ENCODE results near the gene GYG2.
"Not testable (repeated sequence)": the region's sequence is repeated elsewhere in the genome, so short reads cannot be mapped to it uniquely, and the experiment has no call there.

The GYG2 gene

DNA sequence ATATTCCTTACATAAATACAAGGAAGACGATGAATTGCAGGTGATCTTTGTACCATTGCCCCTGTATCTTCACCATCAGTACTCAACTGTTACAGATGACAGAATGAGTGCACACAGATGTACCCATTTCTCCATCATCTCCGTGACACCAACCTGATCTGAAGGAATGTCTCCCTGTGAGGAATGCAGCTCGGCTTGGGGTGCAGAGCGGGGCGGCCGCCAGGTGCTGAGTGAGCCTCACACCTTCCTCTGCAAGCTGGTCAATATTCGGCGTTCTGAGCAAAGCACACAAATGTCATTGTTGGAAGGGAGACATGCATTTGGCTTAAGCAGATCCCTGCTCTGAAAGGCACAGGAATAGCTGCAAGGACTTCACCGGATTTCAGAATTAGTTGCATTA lies 93.0 kb downstream of the GYG2 start:
- TF ChIP-seq, protein P1, sequence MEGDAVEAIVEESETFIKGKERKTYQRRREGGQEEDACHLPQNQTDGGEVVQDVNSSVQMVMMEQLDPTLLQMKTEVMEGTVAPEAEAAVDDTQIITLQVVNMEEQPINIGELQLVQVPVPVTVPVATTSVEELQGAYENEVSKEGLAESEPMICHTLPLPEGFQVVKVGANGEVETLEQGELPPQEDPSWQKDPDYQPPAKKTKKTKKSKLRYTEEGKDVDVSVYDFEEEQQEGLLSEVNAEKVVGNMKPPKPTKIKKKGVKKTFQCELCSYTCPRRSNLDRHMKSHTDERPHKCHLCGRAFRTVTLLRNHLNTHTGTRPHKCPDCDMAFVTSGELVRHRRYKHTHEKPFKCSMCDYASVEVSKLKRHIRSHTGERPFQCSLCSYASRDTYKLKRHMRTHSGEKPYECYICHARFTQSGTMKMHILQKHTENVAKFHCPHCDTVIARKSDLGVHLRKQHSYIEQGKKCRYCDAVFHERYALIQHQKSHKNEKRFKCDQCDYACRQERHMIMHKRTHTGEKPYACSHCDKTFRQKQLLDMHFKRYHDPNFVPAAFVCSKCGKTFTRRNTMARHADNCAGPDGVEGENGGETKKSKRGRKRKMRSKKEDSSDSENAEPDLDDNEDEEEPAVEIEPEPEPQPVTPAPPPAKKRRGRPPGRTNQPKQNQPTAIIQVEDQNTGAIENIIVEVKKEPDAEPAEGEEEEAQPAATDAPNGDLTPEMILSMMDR (IDR thresholded peaks at IDR 0.05; ENCODE audit: extremely low read depth, missing control alignments): no peak
- no peak for DNase-seq (ENCODE audit: low spot score)

DNA sequence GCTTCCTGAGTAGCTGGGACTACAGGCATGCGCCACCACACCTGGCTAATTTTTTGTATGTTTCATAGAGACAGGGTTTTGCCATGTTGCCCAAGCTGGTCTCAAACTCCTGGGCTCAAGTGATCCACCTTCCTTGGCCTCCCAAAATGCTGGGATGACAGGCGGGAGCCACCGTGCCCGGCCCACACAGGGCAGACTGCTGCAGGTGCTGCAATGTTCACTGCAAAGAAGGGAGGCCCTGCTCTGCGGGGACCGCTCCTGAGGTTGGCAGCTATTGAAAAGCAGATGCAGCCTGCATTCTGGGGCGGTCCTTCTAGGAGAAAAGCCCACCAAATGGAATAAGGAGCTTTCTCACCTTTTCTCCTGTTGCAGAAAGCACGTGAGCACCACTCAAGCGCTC lies 95.4 kb downstream of the GYG2 start:
- TF ChIP-seq, protein P1 (IDR thresholded peaks at IDR 0.05; ENCODE audit: extremely low read depth, missing control alignments): no peak
- no peak for DNase-seq (ENCODE audit: low spot score)

DNA sequence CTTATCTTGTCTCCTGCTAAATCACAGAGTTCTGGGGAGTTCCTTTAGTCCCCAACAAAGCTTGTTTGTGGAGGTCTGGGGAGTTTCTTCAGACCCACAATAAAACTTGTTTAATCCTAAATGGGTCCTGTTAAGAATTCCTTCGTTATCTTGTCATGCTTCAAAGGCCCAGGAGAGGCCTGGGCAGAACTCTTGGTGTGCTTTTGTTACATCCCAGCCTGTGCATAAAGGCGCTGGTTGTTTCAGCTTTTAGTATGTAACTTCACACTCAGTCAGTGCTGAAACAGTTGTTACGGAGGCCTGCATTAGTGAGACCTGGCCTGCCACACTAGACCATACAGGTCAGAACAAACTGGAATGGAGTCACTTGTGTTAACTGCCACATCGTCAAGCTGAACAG lies 97.5 kb downstream of the GYG2 start:
- DNase-seq (ENCODE audit: low spot score): not testable (repeated sequence)

DNA sequence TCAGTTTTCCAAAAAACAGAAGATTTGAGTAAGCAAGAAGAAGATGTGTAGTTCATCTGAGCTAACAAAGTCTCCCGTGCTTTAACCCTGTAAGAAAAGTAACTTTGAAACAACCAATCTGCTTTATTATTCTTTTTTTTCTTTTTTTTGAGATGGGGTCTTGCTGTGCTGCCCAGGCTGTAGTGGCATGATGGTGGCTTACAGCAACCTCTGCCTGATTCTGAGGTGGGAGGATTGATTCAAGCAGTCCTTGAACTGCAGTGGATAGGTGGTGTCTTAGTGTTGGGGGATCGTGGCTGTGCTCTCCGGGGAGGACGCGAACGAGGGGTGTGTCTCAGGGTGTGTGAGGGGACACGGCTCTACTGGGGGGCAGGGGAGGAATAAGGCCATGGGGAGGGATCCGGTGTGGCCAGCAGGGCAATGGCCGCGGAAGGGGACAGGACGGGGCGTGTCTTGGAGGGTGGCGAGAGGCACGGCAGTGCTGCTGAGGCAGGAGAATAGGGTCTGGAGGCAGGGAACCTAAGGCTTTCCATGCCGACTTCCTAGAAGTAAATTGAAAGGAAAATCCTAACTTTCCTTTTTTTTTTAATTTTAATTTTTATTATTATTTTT lies 98.0 kb downstream of the GYG2 start:
- TF ChIP-seq, protein P1 (IDR thresholded peaks at IDR 0.05; ENCODE audit: extremely low read depth, missing control alignments): no peak
- DNase-seq (ENCODE audit: low spot score): no peak

DNA sequence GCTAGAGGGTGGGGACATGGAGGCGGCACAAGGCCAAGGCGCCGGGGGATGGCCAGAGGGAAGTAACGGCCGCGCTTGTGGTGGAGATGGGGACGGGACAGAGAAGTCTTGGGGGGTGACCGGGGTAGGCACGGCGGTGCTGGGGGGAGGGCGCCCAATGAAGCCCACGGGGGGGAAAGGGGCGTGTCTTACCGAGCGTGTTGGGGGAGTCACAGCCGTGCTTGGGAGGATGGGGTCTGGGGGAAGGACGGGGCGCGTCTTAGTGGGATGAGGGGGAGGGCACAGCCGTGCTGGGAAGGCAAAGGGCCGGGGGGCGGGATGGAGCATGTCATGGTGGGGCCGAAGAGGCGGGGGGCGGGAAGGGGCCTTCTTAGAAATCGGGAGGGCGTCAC lies 99.5 kb downstream of the GYG2 start:
- no peak for DNase-seq (ENCODE audit: low spot score)
- TF ChIP-seq, protein P1 (IDR thresholded peaks at IDR 0.05; ENCODE audit: extremely low read depth, missing control alignments): no peak

DNA sequence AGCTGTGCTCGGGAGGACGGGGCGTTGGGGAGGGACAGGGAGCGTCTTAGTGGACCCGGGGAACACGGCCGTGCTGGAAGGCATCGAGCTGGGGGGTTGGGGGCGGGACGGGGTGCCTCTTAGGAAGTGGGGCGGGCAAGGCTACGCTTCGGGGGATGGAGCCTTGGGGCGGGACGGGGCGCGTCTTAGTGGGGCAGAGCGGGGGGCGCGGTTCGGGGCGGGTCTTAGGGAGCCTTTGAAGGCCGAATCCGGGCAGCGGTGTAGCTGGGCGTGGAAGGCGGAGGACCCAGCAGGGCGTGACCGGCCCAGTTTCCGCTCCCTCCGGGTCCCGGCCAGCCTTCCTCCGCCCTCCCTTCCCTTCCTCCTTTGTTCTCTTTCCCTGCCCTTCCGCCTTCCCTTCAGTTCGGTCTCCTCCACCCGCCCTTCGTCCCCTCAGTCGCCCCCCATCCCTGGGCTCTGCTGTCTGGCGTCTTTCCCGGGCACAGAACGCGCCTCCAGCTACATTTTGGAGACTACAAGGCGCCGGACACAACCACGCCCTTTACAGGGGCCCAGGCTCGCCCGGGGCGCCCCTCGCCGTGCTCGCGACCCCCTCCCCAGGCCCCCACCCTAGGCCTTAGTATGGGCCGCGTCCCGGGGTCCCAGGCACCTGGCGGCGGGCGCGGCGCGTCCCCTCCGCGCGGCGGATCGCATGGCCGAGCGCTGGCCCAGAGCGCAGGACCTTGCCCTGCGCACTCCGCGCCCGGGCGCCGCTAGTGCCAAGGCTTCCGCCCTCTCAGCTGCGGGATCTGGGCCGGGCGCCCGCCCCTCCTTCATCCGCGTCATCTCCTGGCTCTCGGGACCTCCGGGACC lies 100.1 kb downstream of the GYG2 start, which contains the start of gene ARSD:
ARSD (minus strand) TSS at position 757 of the 852 bp plus-strand sequence; CDS start at position 693, 64 bp downstream.
- DNase-seq (ENCODE audit: low spot score): peak; percentile 53
- TF ChIP-seq, protein P1 (IDR thresholded peaks at IDR 0.05; ENCODE audit: extremely low read depth, missing control alignments): no peak

DNA sequence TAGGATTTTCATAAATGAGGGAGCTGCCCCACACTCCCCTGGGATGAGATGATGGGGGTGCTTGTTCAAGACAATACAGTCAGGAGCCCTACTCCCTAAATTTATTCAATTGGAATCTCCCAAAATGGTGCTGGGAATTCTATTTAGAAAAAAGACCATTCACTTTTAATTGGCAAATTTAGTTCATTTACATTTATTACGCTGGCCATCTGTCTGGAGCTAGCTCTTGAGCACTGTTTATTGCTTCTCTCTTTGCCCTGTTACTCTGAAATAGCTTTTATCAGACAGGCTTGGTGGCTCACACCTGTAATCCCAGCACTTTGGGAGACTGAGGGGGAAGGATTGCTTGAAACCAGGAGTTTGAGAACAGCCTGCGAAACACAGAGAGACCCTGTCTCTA lies 102.4 kb downstream of the GYG2 start:
- TF ChIP-seq, protein P1 (IDR thresholded peaks at IDR 0.05; ENCODE audit: extremely low read depth, missing control alignments): no peak
- no peak for DNase-seq (ENCODE audit: low spot score)

Data from GM20000 (cell line).